HepG2 (cell line): ENCODE data around the gene NIN. TPM values are rescaled to one million over a fixed set of nuclear protein-coding genes. Genes with fewer than 3 reads are reported as not detected.

ENCODE experiments used
- ATAC-seq: fragments of 200-7000 bp; cut with Tn5 transposase; 3 replicates; pipeline ENCODE4 v1.9.1; 2020; ENCODE audit warnings: mild to moderate bottlenecking, moderate library complexity
- BruUV-seq: library from RNA; stranded (reverse); fragments of 400-500 nt; replicated peaks from 2 replicates; lab custom pipeline; 2021; lab: Mats Ljungman, UMichigan
- CTCF ChIA-PET: fragments of 300-600 bp; formaldehyde crosslinking; extraction: SDS; loops from one replicate; lab custom pipeline; 2021; ENCODE audit warnings: low total read pairs, inconsistent platforms, low intra/inter-chr PET ratio; lab: Yijun Ruan, JAX
- POLR2A ChIA-PET: fragments of 350-600 bp; sonication (Branson Sonifier 250); formaldehyde crosslinking; loops from one replicate; lab custom pipeline; 2020; ENCODE audit warnings: antibody characterized with exemption, inconsistent platforms; lab: Yijun Ruan, JAX
- DNase-seq: peaks from one replicate; pipeline ENCODE4 v3.0.0-alpha.2; 2015; ENCODE audit warnings: low spot score
- FAIRE-seq: peaks from 3 replicates; lab custom pipeline; 2011; peaks lifted over from hg19 to GRCh38; lab: Jason Lieb, UNC
- H2AFZ ChIP-seq: one replicate; pipeline ENCODE4 v1.6.1; 2011; ENCODE audit warnings: low read length, inconsistent platforms
- H3K27ac ChIP-seq: fragments of 300-600 bp; 3 replicates; pipeline ENCODE4 v1.8.0; 2011; ENCODE audit warnings: mixed run types, mild to moderate bottlenecking, mixed read lengths, low read length, inconsistent platforms; ENCODE audit not compliant: insufficient read depth; ENCODE audit errors: extremely low read length
- H3K27me3 ChIP-seq, 2 experiments: fragments of 200-600 bp in 1 of 2; 2 replicates in 1 of 2; 3 replicates in 1 of 2; pipeline versions ENCODE4 v1.6.0 to v1.8.0; 2011; ENCODE audit warnings: low read length in 2 of 2, mild to moderate bottlenecking in 2 of 2, moderate library complexity in 2 of 2, inconsistent platforms in 1 of 2; ENCODE audit not compliant: insufficient read depth in 2 of 2, control insufficient read depth in 1 of 2
- H3K36me3 ChIP-seq, 2 experiments: fragments of 200-600 bp in 1 of 2; replicated peaks in 1 of 2; 2 replicates in 1 of 2; 3 replicates in 1 of 2; pipeline versions ENCODE4 v1.5.1 to v1.8.0; 2011; ENCODE audit warnings: low read length in 2 of 2, inconsistent platforms in 1 of 2; ENCODE audit not compliant: insufficient read depth in 2 of 2, control insufficient read depth in 1 of 2
- H3K4me1 ChIP-seq: 2 replicates; pipeline ENCODE4 v1.5.1; 2012; ENCODE audit warnings: low read length, inconsistent platforms; ENCODE audit not compliant: insufficient read depth
- H3K4me2 ChIP-seq: 2 replicates; pipeline ENCODE4 v1.6.0; 2011; ENCODE audit warnings: low read depth, low read length, inconsistent platforms
- H3K4me3 ChIP-seq, 3 experiments: fragments of 200-600 bp in 1 of 3; sonication (generic), shearing (Covaris generic) in 1 of 3; replicated peaks in 1 of 3; 2 replicates each; pipeline ENCODE4 v1.5.1; 2011 to 2016; ENCODE audit warnings: low read length in 3 of 3, inconsistent platforms in 2 of 3, low read depth in 2 of 3, mild to moderate bottlenecking in 2 of 3, control low read depth in 1 of 3, mixed read lengths in 1 of 3; ENCODE audit not compliant: insufficient read depth in 1 of 3
- H3K79me2 ChIP-seq: one replicate; pipeline ENCODE4 v1.6.1; 2011; ENCODE audit warnings: low read length, inconsistent platforms; ENCODE audit not compliant: insufficient read depth
- H3K9ac ChIP-seq: 2 replicates; pipeline ENCODE4 v1.6.0; 2011; ENCODE audit warnings: mild to moderate bottlenecking, low read depth, low read length, inconsistent platforms; ENCODE audit not compliant: insufficient read depth
- H3K9me3 ChIP-seq: 2 replicates; pipeline ENCODE4 v1.5.1; 2012; ENCODE audit warnings: mild to moderate bottlenecking, low read length
- H4K20me1 ChIP-seq: 2 replicates; pipeline ENCODE4 v1.6.0; 2011; ENCODE audit warnings: inconsistent platforms, mild to moderate bottlenecking, low read length, moderate library complexity; ENCODE audit not compliant: insufficient read depth
- FOXK1 ChIP-seq: sonication (generic); formaldehyde crosslinking; IDR thresholded peaks from 2 replicates; pipeline ENCODE4 v1.4.0; 2020; ENCODE audit warnings: low read depth, missing genetic modification reagents, borderline replicate concordance
- NFE2 ChIP-seq: sonication (generic); formaldehyde crosslinking; IDR thresholded peaks from 2 replicates; pipeline ENCODE4 v1.4.0; 2020; ENCODE audit warnings: missing genetic modification reagents
- NFE2L2 ChIP-seq: fragments of 150-350 bp; IDR thresholded peaks from 2 replicates; pipeline ENCODE4 v1.6.1; 2014; ENCODE audit warnings: low read length
- ZNF281 ChIP-seq: sonication (generic); formaldehyde crosslinking; IDR thresholded peaks from 2 replicates; pipeline ENCODE4 v1.4.0; 2020; ENCODE audit warnings: missing genetic modification reagents, borderline replicate concordance
- ZNF878 ChIP-seq: sonication (generic); formaldehyde crosslinking; IDR thresholded peaks from 2 replicates; pipeline ENCODE4 v1.8.1; 2023; ENCODE audit warnings: mild to moderate bottlenecking, missing genetic modification reagents, moderate library complexity
- WGBS: methylation state at CpG from one replicate; pipeline ENCODE4 v1.1.6; 2017; ENCODE audit warnings: low lambda C conversion rate; 5-methylcytosine and 5-hydroxymethylcytosine counted together
- in situ Hi-C: cut with HindIII; loops from 2 replicates; pipeline ENCODE4 v1.10.0; 2017; ENCODE audit warnings: low pct_unique_long_range_greater_than_20kb; ENCODE audit not compliant: extremely low pct_ligation_motif_present
- intact Hi-C: fragments of 100-400 bp; cut with micrococcal nuclease; formaldehyde crosslinking; loops from one replicate; pipeline ENCODE4 v1.10.0; 2022; ENCODE audit not compliant: unreplicated experiment
- polyA plus RNA-seq, 8 experiments: library from polyadenylated mRNA; depleted of rRNA in 3 of 8; stranded (reverse) in 7 of 8; unstranded in 1 of 8; fragments of >200 nt; fragmentation: Illumina TruSeq in 4 of 8; extraction: Trizol in 4 of 8; gene quantifications; 2 replicates each; pipeline versions ENCODE4 v1.2.1 to v1.2.3, GENCODE V29; 2011 to 2016; ENCODE audit warnings: low read depth in 4 of 8, missing spikeins in 1 of 8, mixed read lengths in 1 of 8; ENCODE audit not compliant: insufficient read depth in 1 of 8
- total RNA-seq, 5 experiments: library from RNA; depleted of rRNA; stranded (reverse); fragments of >200 nt; fragmentation: Illumina TruSeq; extraction: Trizol; gene quantifications; 2 replicates each; pipeline ENCODE4 v1.2.3, GENCODE V29; 2016; ENCODE audit warnings: low read depth in 1 of 5

Gene NIN
- total and polyA plus RNA-seq, 2 of the 13 experiments (the other 11 are each of a cell fraction or from before 2014, with no cell fraction given): 2.8 to 9.7 TPM

- no peak for TF ChIP-seq FOXK1 (CRISPR knock-in tag)
- TF ChIP-seq ZNF878 (CRISPR knock-in tag): no peak
- TF ChIP-seq, all 625 proteins: peak for 0
Measured at GRCh38 chr14:50744231-50744630, 86.7 kb downstream of the NIN start (continued).

- Histone ChIP-seq H3K27ac (no peak overlapping the region), H3K9me3 (no peaks in the 10 kb centered on the region), H3K4me3 (no peak overlapping the region), H3K4me1 (no peaks in the 10 kb centered on the region), H3K27me3 (no peaks in the 10 kb centered on the region), H3K36me3 (peaks cover 10 to 24% of the 10 kb centered on the region in 2 experiments), H3K9ac (no peak overlapping the region), H3K79me2 (no peaks in the 10 kb centered on the region), H4K20me1 (no peaks in the 10 kb centered on the region), H3K4me2 (no peak overlapping the region), H2AFZ (no peak overlapping the region)
- FAIRE-seq: no peak
- ATAC-seq: no peak
- POLR2A ChIA-PET: no interaction called here
- DNase-seq: no peak
- TF ChIP-seq NFE2 (CRISPR knock-in tag) (peak; percentile 26; the same call in 1 of the 2 replicates), NFE2L2 (peak; percentile 22; the same call in 1 of the 2 replicates), ZNF281 (no peak)
- in situ Hi-C loops (no loop called here), intact Hi-C loops (no loop called here)
- BruUV-seq: no TSS peak
- WGBS: 93% methylated on average over 3 of the region's 3 CpGs
- CTCF ChIA-PET: no interaction called here
Measured at GRCh38 chr14:50741567-50741966, 89.4 kb downstream of the NIN start.
